HCT116 (cell line): ENCODE measurements around the gene DERA. TPM values are rescaled to one million over a fixed set of nuclear protein-coding genes. Genes with fewer than 3 reads are reported as not detected.

ENCODE experiments used
- ATAC-seq: fragments of 200-7000 bp; cut with Tn5 transposase; 2 replicates; pipeline ENCODE4 v1.9.1; 2020; ENCODE audit warnings: mild to moderate bottlenecking, moderate library complexity
- BruUV-seq: library from RNA; stranded (reverse); fragments of 400-500 nt; replicated peaks from 2 replicates; lab custom pipeline; 2021; lab: Mats Ljungman, UMichigan
- CTCF ChIA-PET: fragments of 300-600 bp; sonication (Branson Sonifier 250); formaldehyde crosslinking; loops from one replicate; lab custom pipeline; 2021; ENCODE audit warnings: antibody characterized with exemption; lab: Charles Lee
- POLR2A ChIA-PET: fragments of 300-600, 350-600 bp; sonication (Branson Sonifier 250); formaldehyde crosslinking; loops from one replicate; lab custom pipeline; 2021; ENCODE audit warnings: antibody characterized with exemption; lab: Charles Lee
- RAD21 ChIA-PET, 2 experiments: fragments of 300-600 bp; sonication (Branson Sonifier 250); formaldehyde crosslinking; loops; one replicate each; lab custom pipeline; 2023; ENCODE audit warnings: low total read pairs in 2 of 2; ENCODE audit not compliant: uncharacterized antibody in 2 of 2, unreplicated experiment in 2 of 2, low non-redundant PET in 1 of 2; lab: Charles Lee
- DNase-seq: peaks from one replicate; pipeline ENCODE4 v3.0.0-alpha.2; 2010; ENCODE audit warnings: low read depth, low spot score
- H2AFZ ChIP-seq: fragments of 200-600 bp; shearing (Covaris generic), sonication (generic); 2 replicates; pipeline ENCODE4 v1.6.1; 2017; ENCODE audit warnings: low read depth, mixed run types, mixed read lengths, antibody characterized with exemption, low read length; ENCODE audit not compliant: poor library complexity, severe bottlenecking
- H3K27ac ChIP-seq: 2 replicates; pipeline ENCODE4 v1.5.1; 2012; ENCODE audit warnings: low read depth, low read length
- H3K27me3 ChIP-seq: fragments of 200-600 bp; sonication (generic); 2 replicates; pipeline ENCODE4 v1.6.1; 2016; ENCODE audit warnings: mixed run types, low read length, mixed read lengths; ENCODE audit not compliant: insufficient read depth
- H3K36me3 ChIP-seq, 2 experiments: fragments of 200-500 bp in 1 of 2; fragments of 200-600 bp in 1 of 2; sonication (Bioruptor generic) in 1 of 2; sonication (generic) in 1 of 2; 2 replicates each; pipeline versions ENCODE4 v1.5.1 to v1.6.1; 2014 to 2016; ENCODE audit warnings: low read length in 2 of 2, inconsistent platforms in 1 of 2, mixed read lengths in 1 of 2, mixed run types in 1 of 2; ENCODE audit not compliant: insufficient read depth in 2 of 2, control insufficient read depth in 1 of 2
- H3K4me1 ChIP-seq, 2 experiments: fragments of 200-600 bp in 1 of 2; sonication (generic) in 1 of 2; 2 replicates each; pipeline versions ENCODE4 v1.5.1 to v1.6.1; 2012 to 2017; ENCODE audit warnings: low read length in 2 of 2, inconsistent platforms in 1 of 2, mild to moderate bottlenecking in 1 of 2, mixed read lengths in 1 of 2, mixed run types in 1 of 2, moderate library complexity in 1 of 2; ENCODE audit not compliant: insufficient read depth in 2 of 2, control insufficient read depth in 1 of 2
- H3K4me2 ChIP-seq: fragments of 200-600 bp; sonication (generic); 2 replicates; pipeline ENCODE4 v1.6.1; 2017; ENCODE audit warnings: mixed run types, low read length, mixed read lengths
- H3K4me3 ChIP-seq, 2 experiments: fragments of 200-600 bp in 1 of 2; sonication (generic) in 1 of 2; replicated peaks in 1 of 2; 2 replicates each; pipeline ENCODE4 v1.5.1; 2011 to 2016; ENCODE audit warnings: low read length in 2 of 2, control low read depth in 1 of 2, low read depth in 1 of 2, mild to moderate bottlenecking in 1 of 2, mixed read lengths in 1 of 2, mixed run types in 1 of 2
- H3K79me2 ChIP-seq: fragments of 200-600 bp; sonication (generic); 2 replicates; pipeline ENCODE4 v1.6.1; 2017; ENCODE audit warnings: mild to moderate bottlenecking, mixed run types, low read length, moderate library complexity, mixed read lengths; ENCODE audit not compliant: insufficient read depth
- H3K9ac ChIP-seq: fragments of 200-600 bp; sonication (generic); 2 replicates; pipeline ENCODE4 v1.6.1; 2016; ENCODE audit warnings: low read length, mixed read lengths
- H3K9me2 ChIP-seq: fragments of 200-600 bp; sonication (generic), shearing (Covaris generic); 2 replicates; pipeline ENCODE4 v1.6.1; 2017; ENCODE audit warnings: mixed run types, mild to moderate bottlenecking, moderate library complexity; ENCODE audit not compliant: insufficient read depth
- H3K9me3 ChIP-seq, 2 experiments: fragments of 200-500 bp in 1 of 2; fragments of 200-600 bp in 1 of 2; sonication (Bioruptor generic) in 1 of 2; sonication (generic) in 1 of 2; 2 replicates each; pipeline ENCODE4 v1.6.1; 2014 to 2017; ENCODE audit warnings: low read length in 2 of 2, mixed read lengths in 2 of 2, inconsistent platforms in 1 of 2, low read depth in 1 of 2, mild to moderate bottlenecking in 1 of 2, mixed run types in 1 of 2, moderate library complexity in 1 of 2; ENCODE audit not compliant: control insufficient read depth in 1 of 2, insufficient read depth in 1 of 2
- H4K20me1 ChIP-seq: fragments of 200-600 bp; sonication (generic), shearing (Covaris generic); 2 replicates; pipeline ENCODE4 v1.6.1; 2017; ENCODE audit warnings: mixed run types, mild to moderate bottlenecking, moderate library complexity; ENCODE audit not compliant: insufficient read depth
- EZH2phosphoT487 ChIP-seq: fragments of 200-600 bp; IDR thresholded peaks from 2 replicates; pipeline ENCODE4 v1.6.1; 2018; ENCODE audit warnings: antibody characterized with exemption, borderline replicate concordance
- FOSL1 ChIP-seq: IDR thresholded peaks from 2 replicates; pipeline ENCODE4 v1.6.1; 2012; ENCODE audit warnings: low read depth
- JUND ChIP-seq: IDR thresholded peaks from 2 replicates; pipeline ENCODE4 v1.6.1; 2012
- MAX ChIP-seq: IDR thresholded peaks from 2 replicates; pipeline ENCODE4 v1.6.1; 2012
- POLR2A ChIP-seq: IDR thresholded peaks from 2 replicates; pipeline ENCODE4 v1.7.0; 2011; ENCODE audit warnings: borderline replicate concordance; ENCODE audit not compliant: insufficient read depth, insufficient read length; ENCODE audit errors: extremely low read depth
- RAD21 ChIP-seq: IDR thresholded peaks from 2 replicates; pipeline ENCODE4 v1.6.1; 2012; ENCODE audit warnings: low read depth, mild to moderate bottlenecking
- SRF ChIP-seq: IDR thresholded peaks from 2 replicates; pipeline ENCODE4 v1.6.1; 2012; ENCODE audit warnings: low read depth
- TCF7L2 ChIP-seq: IDR thresholded peaks from 2 replicates; pipeline ENCODE4 v1.7.0; 2011; ENCODE audit warnings: borderline replicate concordance, inconsistent platforms; ENCODE audit not compliant: insufficient read depth, insufficient read length; ENCODE audit errors: extremely low read depth
- YY1 ChIP-seq: IDR thresholded peaks from 2 replicates; pipeline ENCODE4 v1.6.1; 2011; ENCODE audit warnings: low read length, low read depth, moderate library complexity, mild to moderate bottlenecking; ENCODE audit not compliant: insufficient replicate concordance; ENCODE audit errors: extremely low read depth
- ZFX ChIP-seq: fragments of 450-650 bp; IDR thresholded peaks from 2 replicates; pipeline ENCODE4 v1.6.1; 2017
- intact Hi-C: fragments of 100-400 bp; cut with micrococcal nuclease; formaldehyde crosslinking; loops from 2 replicates; pipeline ENCODE4 v1.10.0; 2022
- total RNA-seq: library from RNA; stranded (reverse); gene quantifications from one replicate; pipeline ENCODE4 v1.2.1, GENCODE V29; 2021; ENCODE audit not compliant: unreplicated experiment

DERA gene
- total RNA-seq, 1 experiment from 2014 or later, result 32.6 TPM

GRCh38 chr12:16006752-16007151, 95.6 kb downstream of the DERA start:
- intact Hi-C loops, result no loop called here
- CTCF ChIA-PET, result no interaction called here

GRCh38 chr12:16008421-16008824, 97.3 kb downstream of the DERA start:
- Histone ChIP-seq H3K27me3 (no peaks in the 10 kb centered on the region), H3K4me2 (no peak overlapping the region), H2AFZ (no peak overlapping the region), H3K9me2 (no peaks in the 10 kb centered on the region), H3K4me3 (no peak overlapping the region), H3K27ac (no peak overlapping the region), H3K9ac (no peak overlapping the region), H3K79me2 (no peaks in the 10 kb centered on the region), H3K36me3 (no peaks in the 10 kb centered on the region), H3K9me3 (no peaks in the 10 kb centered on the region), H3K4me1 (no peaks in the 10 kb centered on the region), H4K20me1 (no peaks in the 10 kb centered on the region)
- no peak for DNase-seq
- intact Hi-C loops, result no loop called here
- RAD21 ChIA-PET, result no interaction called here
- no peak for TF ChIP-seq SRF
- no peak for TF ChIP-seq MAX
- no peak for TF ChIP-seq TCF7L2
- no peak for TF ChIP-seq FOSL1
- no peak for TF ChIP-seq JUND
- no peak for TF ChIP-seq EZH2phosphoT487
- no peak for TF ChIP-seq YY1
- no TSS peak for BruUV-seq
- CTCF ChIA-PET, result no interaction called here
- ATAC-seq, result no peak
- POLR2A ChIA-PET, result no interaction called here

More at GRCh38 chr12:16006752-16007151, 95.6 kb downstream of the DERA start:
- no peak overlapping the region for H2AFZ ChIP-seq
- H3K4me2 ChIP-seq, result no peak overlapping the region
- no peaks in the 10 kb centered on the region for H3K9me3 ChIP-seq
- no peaks in the 10 kb centered on the region for H3K36me3 ChIP-seq
- H3K27ac ChIP-seq, result no peak overlapping the region
- TF ChIP-seq YY1, result no peak
- no peak for TF ChIP-seq ZFX
- TF ChIP-seq RAD21, result no peak
- no peak for TF ChIP-seq FOSL1
- no peak for TF ChIP-seq POLR2A
- TF ChIP-seq MAX, result no peak
- no peaks in the 10 kb centered on the region for H3K4me1 ChIP-seq
- ChIA-PET POLR2A (no interaction called here), RAD21 (no interaction called here)
- no peaks in the 10 kb centered on the region for H3K27me3 ChIP-seq
- H3K9ac ChIP-seq, result no peak overlapping the region
- no peak for DNase-seq
- H3K79me2 ChIP-seq, result no peaks in the 10 kb centered on the region
- no TSS peak for BruUV-seq
- no peaks in the 10 kb centered on the region for H3K9me2 ChIP-seq
- no peak for ATAC-seq
- no peak overlapping the region for H3K4me3 ChIP-seq
- H4K20me1 ChIP-seq, result no peaks in the 10 kb centered on the region
